Tibial nerve (tissue), 4 donors: ENCODE measurements around the gene MBD2. TPM values are rescaled to one million over a fixed set of nuclear protein-coding genes. Genes with fewer than 3 reads are reported as not detected.

Experiments
- DNase-seq, 2 donors: peaks; one replicate each; pipeline ENCODE4 v3.0.0-alpha.2; 2019; ENCODE audit warnings: low spot score in 2 of 2
- H3K27ac ChIP-seq, 4 donors: fragments of 200-600 bp; sonication (generic) in 3 of 4; one replicate each; pipeline ENCODE4 v1.5.1; 2017 to 2019; ENCODE audit warnings: mild to moderate bottlenecking in 1 of 4
- H3K27me3 ChIP-seq, 2 donors: fragments of 200-600 bp; sonication (generic) in 1 of 2; one replicate each; pipeline versions ENCODE4 v1.5.1 to v1.6.0; 2017 to 2019
- H3K36me3 ChIP-seq, 3 donors: fragments of 200-600 bp; sonication (generic); one replicate each; pipeline ENCODE4 v1.5.1; 2018 to 2019
- H3K4me1 ChIP-seq, 4 donors: fragments of 200-600 bp; sonication (generic) in 3 of 4; one replicate each; pipeline ENCODE4 v1.5.1; 2017 to 2019
- H3K4me3 ChIP-seq, 4 donors: fragments of 200-600 bp; sonication (generic) in 3 of 4; one replicate each; pipeline ENCODE4 v1.5.1; 2017 to 2019; ENCODE audit warnings: mild to moderate bottlenecking in 1 of 4, moderate library complexity in 1 of 4
- H3K9me3 ChIP-seq, 4 donors: fragments of 200-600 bp; sonication (generic) in 3 of 4; one replicate each; pipeline ENCODE4 v1.5.1; 2017 to 2019
- EP300 ChIP-seq, 2 donors: sonication (generic); formaldehyde crosslinking; IDR thresholded peaks; one replicate each; pipeline ENCODE4 v1.6.1; 2017; ENCODE audit warnings: antibody characterized with exemption in 2 of 2, mild to moderate bottlenecking in 1 of 2
- POLR2A ChIP-seq, 2 donors: fragments of 450-650 bp; IDR thresholded peaks; one replicate each; pipeline ENCODE4 v1.6.1; 2017; ENCODE audit warnings: antibody characterized with exemption in 2 of 2, mild to moderate bottlenecking in 2 of 2, moderate library complexity in 2 of 2
- WGBS, 2 donors: methylation state at CpG; one replicate each; pipeline ENCODE4 v1.1.5; 2018; 5-methylcytosine and 5-hydroxymethylcytosine counted together
- total RNA-seq, 4 donors: library from RNA; depleted of rRNA; stranded (reverse); fragments of >200 nt; gene quantifications; one replicate each; pipeline ENCODE4 v1.1.0, GENCODE V29; 2016
- TF ChIP-seq, protein P1 (sequence below), 5 experiments: fragments of 200-600 bp in 3 of 5; fragments of 450-650 bp in 2 of 5; sonication (generic) in 3 of 5; IDR thresholded peaks; one replicate each; pipeline ENCODE4 v1.5.1; 2016 to 2019; ENCODE audit warnings: antibody characterized with exemption in 5 of 5, mild to moderate bottlenecking in 3 of 5, moderate library complexity in 2 of 5

Gene MBD2
- total RNA-seq, 4 donors from 2014 or later: 32.1 to 60.6 (median 37.8) TPM

DNA sequence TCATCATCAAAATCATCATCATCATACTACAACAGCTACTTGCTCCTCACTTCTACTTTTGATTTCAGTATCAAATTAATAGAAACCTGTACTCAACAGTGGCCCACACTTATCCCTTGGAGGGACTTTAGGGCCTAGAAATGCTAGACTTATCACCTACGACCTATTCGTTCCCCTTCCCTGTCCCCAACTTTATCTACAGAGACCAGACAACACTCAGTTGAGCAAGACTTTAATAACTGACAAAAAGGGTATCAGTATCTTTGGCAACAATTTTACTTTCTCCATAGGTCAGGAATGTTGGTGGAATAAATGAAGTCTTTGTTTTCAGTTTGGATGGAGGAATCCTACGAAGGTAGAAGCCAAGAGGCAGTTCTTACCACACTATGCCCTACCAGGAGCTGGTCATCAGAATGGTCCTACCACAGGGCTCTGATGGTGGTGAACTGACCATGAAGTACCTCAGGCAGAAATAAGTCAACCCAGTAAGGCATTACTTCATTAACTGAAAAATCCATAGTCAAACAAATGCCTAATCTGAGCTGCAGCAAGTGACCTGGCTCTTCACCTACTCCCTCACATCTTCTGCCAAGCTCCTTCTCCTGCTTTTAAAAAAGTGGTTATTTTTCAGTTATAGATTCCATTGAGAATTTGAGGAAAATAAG is 26.6 kb downstream of the MBD2 start:
- TF ChIP-seq POLR2A (IDR thresholded peaks at IDR 0.05) (no peak), EP300 (IDR thresholded peaks at IDR 0.05) (no peak)
- TF ChIP-seq, protein P1, sequence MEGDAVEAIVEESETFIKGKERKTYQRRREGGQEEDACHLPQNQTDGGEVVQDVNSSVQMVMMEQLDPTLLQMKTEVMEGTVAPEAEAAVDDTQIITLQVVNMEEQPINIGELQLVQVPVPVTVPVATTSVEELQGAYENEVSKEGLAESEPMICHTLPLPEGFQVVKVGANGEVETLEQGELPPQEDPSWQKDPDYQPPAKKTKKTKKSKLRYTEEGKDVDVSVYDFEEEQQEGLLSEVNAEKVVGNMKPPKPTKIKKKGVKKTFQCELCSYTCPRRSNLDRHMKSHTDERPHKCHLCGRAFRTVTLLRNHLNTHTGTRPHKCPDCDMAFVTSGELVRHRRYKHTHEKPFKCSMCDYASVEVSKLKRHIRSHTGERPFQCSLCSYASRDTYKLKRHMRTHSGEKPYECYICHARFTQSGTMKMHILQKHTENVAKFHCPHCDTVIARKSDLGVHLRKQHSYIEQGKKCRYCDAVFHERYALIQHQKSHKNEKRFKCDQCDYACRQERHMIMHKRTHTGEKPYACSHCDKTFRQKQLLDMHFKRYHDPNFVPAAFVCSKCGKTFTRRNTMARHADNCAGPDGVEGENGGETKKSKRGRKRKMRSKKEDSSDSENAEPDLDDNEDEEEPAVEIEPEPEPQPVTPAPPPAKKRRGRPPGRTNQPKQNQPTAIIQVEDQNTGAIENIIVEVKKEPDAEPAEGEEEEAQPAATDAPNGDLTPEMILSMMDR (IDR thresholded peaks at IDR 0.05): no peak
- WGBS, 2 donors: 71 to 78% methylated on average over 3 of the region's 3 CpGs
- no peak overlapping the region for H3K27ac ChIP-seq
- peaks cover 0 to 11% (median 0%) of the 10 kb centered on the region in 4 donors for H3K4me1 ChIP-seq
- no peak for DNase-seq
- H3K27me3 ChIP-seq: no peaks in the 10 kb centered on the region
- H3K9me3 ChIP-seq: no peaks in the 10 kb centered on the region
- H3K36me3 ChIP-seq: peaks cover 0 to 34% (median 0%) of the 10 kb centered on the region in 3 donors
- no peak overlapping the region for H3K4me3 ChIP-seq

- H3K4me1 ChIP-seq: peaks cover 0 to 9% (median 0%) of the 10 kb centered on the region in 4 donors
- WGBS, 2 donors: 93% methylated on average over 2 of the region's 2 CpGs
- no peak for DNase-seq
Measured at GRCh38 chr18:54193786-54194185, 30.7 kb downstream of the MBD2 start.

GRCh38 chr18:54192900-54193299 is 31.6 kb downstream of the MBD2 start:
- H3K9me3 ChIP-seq: no peaks in the 10 kb centered on the region
- WGBS, 2 donors: 91 to 95% methylated on average over 3 of the region's 3 CpGs
- H3K4me3 ChIP-seq: no peak overlapping the region
- no peak for DNase-seq
- TF ChIP-seq, protein P1 (IDR thresholded peaks at IDR 0.05): no peak
- TF ChIP-seq POLR2A (IDR thresholded peaks at IDR 0.05): no peak
- no peak overlapping the region for H3K27ac ChIP-seq
- no peaks in the 10 kb centered on the region for H3K27me3 ChIP-seq
- peaks cover 0 to 12% (median 0%) of the 10 kb centered on the region in 3 donors for H3K36me3 ChIP-seq
- H3K4me1 ChIP-seq: peaks cover 0 to 3% (median 0%) of the 10 kb centered on the region in 4 donors

More at GRCh38 chr18:54193786-54194185, 30.7 kb downstream of the MBD2 start:
- Histone ChIP-seq H3K27me3 (no peaks in the 10 kb centered on the region), H3K9me3 (no peaks in the 10 kb centered on the region), H3K36me3 (peaks cover 0 to 13% (median 0%) of the 10 kb centered on the region in 3 donors), H3K27ac (no peak overlapping the region), H3K4me3 (no peak overlapping the region)
- TF ChIP-seq, protein P1 (IDR thresholded peaks at IDR 0.05): no peak
- TF ChIP-seq POLR2A (IDR thresholded peaks at IDR 0.05) (no peak), EP300 (IDR thresholded peaks at IDR 0.05) (no peak)

- no peak for DNase-seq
- Histone ChIP-seq H3K27me3 (no peaks in the 10 kb centered on the region), H3K27ac (no peak overlapping the region), H3K9me3 (no peaks in the 10 kb centered on the region), H3K4me3 (no peak overlapping the region), H3K36me3 (peaks cover 0 to 17% (median 0%) of the 10 kb centered on the region in 3 donors), H3K4me1 (no peaks in the 10 kb centered on the region)
- TF ChIP-seq EP300 (IDR thresholded peaks at IDR 0.05): no peak
- TF ChIP-seq, protein P1 (IDR thresholded peaks at IDR 0.05): no peak
- no peak for TF ChIP-seq POLR2A (IDR thresholded peaks at IDR 0.05)
- WGBS, 2 donors: 88 to 92% methylated on average over 4 of the region's 4 CpGs
Measured at GRCh38 chr18:54192415-54192814, 32.1 kb downstream of the MBD2 start.

- Histone ChIP-seq H3K4me3 (no peak overlapping the region), H3K27me3 (no peaks in the 10 kb centered on the region), H3K4me1 (no peaks in the 10 kb centered on the region), H3K27ac (no peak overlapping the region), H3K36me3 (peaks cover 0 to 24% (median 0%) of the 10 kb centered on the region in 3 donors), H3K9me3 (no peaks in the 10 kb centered on the region)
- DNase-seq: no peak
- TF ChIP-seq, protein P1 (IDR thresholded peaks at IDR 0.05): no peak
- TF ChIP-seq POLR2A (IDR thresholded peaks at IDR 0.05) (no peak), EP300 (IDR thresholded peaks at IDR 0.05) (no peak)
Measured at GRCh38 chr18:54191352-54191751, 33.1 kb downstream of the MBD2 start.
